Liver (tissue), 9 donors: Measurements from ENCODE around the gene CSRP1. TPM values are rescaled to one million over a fixed set of nuclear protein-coding genes. Genes with fewer than 3 reads are reported as not detected.

Source experiments
- DNase-seq: peaks from one replicate; pipeline ENCODE4 v3.0.0-alpha.2; 2017; ENCODE audit warnings: low spot score
- H3K27ac ChIP-seq, 2 donors: one replicate each; pipeline ENCODE4 v1.7.0; 2013; ENCODE audit warnings: inconsistent platforms in 2 of 2, low read length in 2 of 2, control low read depth in 1 of 2, low read depth in 1 of 2, mild to moderate bottlenecking in 1 of 2
- H3K27me3 ChIP-seq, 4 donors: one replicate each; pipeline versions ENCODE4 v1.6.1 to v1.7.0; 2013; ENCODE audit warnings: low read length in 3 of 4, inconsistent platforms in 1 of 4, mild to moderate bottlenecking in 1 of 4, moderate library complexity in 1 of 4; ENCODE audit not compliant: control insufficient read depth in 4 of 4, insufficient read depth in 4 of 4
- H3K36me3 ChIP-seq, 4 donors: one replicate each; pipeline versions ENCODE4 v1.6.1 to v1.7.0; 2013; ENCODE audit warnings: low read length in 3 of 4, mild to moderate bottlenecking in 3 of 4, low read depth in 1 of 4, moderate library complexity in 1 of 4; ENCODE audit not compliant: control insufficient read depth in 4 of 4, insufficient read depth in 3 of 4
- H3K4me1 ChIP-seq, 4 donors: one replicate each; pipeline versions ENCODE4 v1.6.1 to v1.7.0; 2013; ENCODE audit warnings: low read length in 3 of 4, mild to moderate bottlenecking in 3 of 4, moderate library complexity in 1 of 4; ENCODE audit not compliant: control insufficient read depth in 4 of 4, insufficient read depth in 4 of 4
- H3K4me3 ChIP-seq, 3 donors: one replicate each; pipeline versions ENCODE4 v1.6.1 to v1.7.0; 2013; ENCODE audit warnings: low read length in 3 of 3, control low read depth in 1 of 3, low read depth in 1 of 3, mild to moderate bottlenecking in 1 of 3
- H3K9ac ChIP-seq, 2 donors: one replicate each; pipeline ENCODE4 v1.7.0; 2013; ENCODE audit warnings: low read length in 2 of 2, mild to moderate bottlenecking in 2 of 2, moderate library complexity in 2 of 2, control low read depth in 1 of 2, low read depth in 1 of 2
- H3K9me3 ChIP-seq, 4 donors: one replicate each; pipeline versions ENCODE4 v1.6.1 to v1.7.0; 2013; ENCODE audit warnings: low read length in 3 of 4; ENCODE audit not compliant: control insufficient read depth in 4 of 4
- ATF3 ChIP-seq: IDR thresholded peaks from 2 replicates; pipeline ENCODE4 v1.6.1; 2016; ENCODE audit warnings: antibody characterized with exemption
- CTCF ChIP-seq: fragments of 150-350 bp; IDR thresholded peaks from 2 replicates; pipeline ENCODE4 v1.5.1; 2017; ENCODE audit warnings: improper control_type of control experiment, low read depth, low read length; ENCODE audit not compliant: missing input control
- EGR1 ChIP-seq, 2 donors: IDR thresholded peaks; 2 replicates each; pipeline ENCODE4 v1.6.1; 2016 to 2018; ENCODE audit warnings: antibody characterized with exemption in 2 of 2, low read depth in 2 of 2
- FOXA2 ChIP-seq: IDR thresholded peaks from 2 replicates; pipeline ENCODE4 v1.6.1; 2016; ENCODE audit warnings: antibody characterized with exemption
- HNF4G ChIP-seq: IDR thresholded peaks from 2 replicates; pipeline ENCODE4 v1.6.1; 2016; ENCODE audit warnings: antibody characterized with exemption
- MAX ChIP-seq: IDR thresholded peaks from 2 replicates; pipeline ENCODE4 v1.6.1; 2016; ENCODE audit warnings: antibody characterized with exemption
- NR2F2 ChIP-seq: IDR thresholded peaks from 2 replicates; pipeline ENCODE4 v1.6.1; 2016; ENCODE audit warnings: antibody characterized with exemption
- RAD21 ChIP-seq, 2 donors: IDR thresholded peaks; 2 replicates each; pipeline ENCODE4 v1.6.1; 2016; ENCODE audit warnings: antibody characterized with exemption in 2 of 2, mild to moderate bottlenecking in 2 of 2
- REST ChIP-seq: IDR thresholded peaks from 2 replicates; pipeline ENCODE4 v1.6.1; 2016; ENCODE audit warnings: antibody characterized with exemption, mild to moderate bottlenecking
- RXRA ChIP-seq, 2 donors: IDR thresholded peaks; 2 replicates each; pipeline ENCODE4 v1.6.1; 2017 to 2018; ENCODE audit warnings: antibody characterized with exemption in 2 of 2, mild to moderate bottlenecking in 1 of 2
- SP1 ChIP-seq: IDR thresholded peaks from 2 replicates; pipeline ENCODE4 v1.6.1; 2018; ENCODE audit warnings: antibody characterized with exemption, mild to moderate bottlenecking
- TAF1 ChIP-seq: conservative IDR thresholded peaks from 2 replicates; pipeline ENCODE4 v1.6.1; 2016; ENCODE audit warnings: antibody characterized with exemption, mild to moderate bottlenecking
- ZBTB33 ChIP-seq: IDR thresholded peaks from 2 replicates; pipeline ENCODE4 v1.6.1; 2016; ENCODE audit warnings: antibody characterized with exemption
- WGBS: extraction: QIAGEN DNeasy Blood & Tissue Kit; methylation state at CpG from one replicate; pipeline ENCODE4 v1.1.7; 2013; 5-methylcytosine and 5-hydroxymethylcytosine counted together
- polyA plus RNA-seq, 2 donors: library from polyadenylated mRNA; stranded (reverse) in 1 of 2; unstranded in 1 of 2; fragments of 200-250 nt in 1 of 2; fragments of >200 nt in 1 of 2; fragmentation: Nextera tagmentation in 1 of 2; extraction: Ambion mirVana in 1 of 2; gene quantifications; one replicate each; pipeline versions ENCODE4 v1.2.1 to v1.2.3, GENCODE V29; 2013 to 2015
- total RNA-seq, 2 donors: library from RNA; depleted of rRNA; stranded (reverse); fragments of >200 nt; gene quantifications; one replicate each; pipeline ENCODE4 v1.2.3, GENCODE V29; 2014
- donor health status: healthy.
- donor health status: healthy.
- donor health status: healthy.
- donor health status: healthy.
- donor health status: healthy.

Gene CSRP1
- total and polyA plus RNA-seq, 4 donors = 42.7 to 96.9 (median 68.3) TPM

- no peak overlapping the region for H3K27ac ChIP-seq
- peaks cover 0 to 3% (median 0%) of the 10 kb centered on the region in 4 donors for H3K27me3 ChIP-seq
- no peak for TF ChIP-seq RXRA (IDR thresholded peaks at IDR 0.05)
- TF ChIP-seq REST = no peak
- no peak for DNase-seq
- no peaks in the 10 kb centered on the region for H3K9me3 ChIP-seq
- WGBS = 79% methylated on average over 2 of the region's 2 CpGs
- no peaks in the 10 kb centered on the region for H3K36me3 ChIP-seq
- no peak overlapping the region for H3K9ac ChIP-seq
- no peak overlapping the region for H3K4me3 ChIP-seq
- H3K4me1 ChIP-seq = peaks cover 3 to 20% (median 15%) of the 10 kb centered on the region in 4 donors
These were observed 30.1 kb upstream of the CSRP1 start for GRCh38 chr1:201537028-201537427.

- 76% methylated on average over 4 of the region's 4 CpGs for WGBS
- TF ChIP-seq NR2F2 = no peak
- TF ChIP-seq RAD21 (IDR thresholded peaks at IDR 0.05) = no peak
- no peak for TF ChIP-seq HNF4G
- TF ChIP-seq EGR1 (IDR thresholded peaks at IDR 0.05; ENCODE audit: low read depth in 2 of 2) = no peak
- no peak for TF ChIP-seq TAF1
- TF ChIP-seq MAX = no peak
- TF ChIP-seq ZBTB33 = no peak
- no peak for TF ChIP-seq CTCF
- no peak for TF ChIP-seq RXRA (IDR thresholded peaks at IDR 0.05)
- no peak for TF ChIP-seq REST
- no peak for TF ChIP-seq ATF3
- TF ChIP-seq FOXA2 = no peak
- TF ChIP-seq SP1 = no peak
- H3K27me3 ChIP-seq = peaks cover 0 to 3% (median 0%) of the 10 kb centered on the region in 4 donors
These were observed 29.6 kb upstream of the CSRP1 start for GRCh38 chr1:201536558-201536957.

More at GRCh38 chr1:201536558-201536957, 29.6 kb upstream of the CSRP1 start:
- H3K9ac ChIP-seq = no peak overlapping the region
- no peak overlapping the region for H3K27ac ChIP-seq
- no peak overlapping the region for H3K4me3 ChIP-seq
- H3K4me1 ChIP-seq = peaks cover 3 to 20% (median 15%) of the 10 kb centered on the region in 4 donors
- H3K36me3 ChIP-seq = no peaks in the 10 kb centered on the region
- DNase-seq = no peak
- no peaks in the 10 kb centered on the region for H3K9me3 ChIP-seq
